Stimulated activated CD8-positive, alpha-beta memory T cell treated with anti-CD3 and anti-CD28 coated beads, Interleukin-4, amount 100 ng/mL, for 1 hour (primary cell): ENCODE data around the gene ANTXR1.

Source experiments
- DNase-seq, 2 donors: peaks; one replicate each; pipeline ENCODE4 v3.0.0-alpha.2; 2020; ENCODE audit warnings: low read depth in 2 of 2, low spot score in 1 of 2

The ANTXR1 gene

GRCh38 chr2:69003731-69004130 is 9.2 kb upstream of the ANTXR1 start:
- DNase-seq = no peak

GRCh38 chr2:69007169-69007568 is 5.8 kb upstream of the ANTXR1 start:
- DNase-seq = no peak

GRCh38 chr2:69007603-69008002 is 5.4 kb upstream of the ANTXR1 start:
- DNase-seq = no peak

GRCh38 chr2:69010437-69011194 is 2.4 kb upstream of the ANTXR1 start:
- no peak for DNase-seq

- DNase-seq = no peak
Observed at GRCh38 chr2:69011611-69012157, 1.3 kb upstream of the ANTXR1 start.

GRCh38 chr2:69012310-69013141 is 453 bp upstream of the ANTXR1 start:
- no peak for DNase-seq

GRCh38 chr2:69013840-69014821 is 1.2 kb downstream of the ANTXR1 start:
- DNase-seq = no peak

- no peak for DNase-seq
Observed at GRCh38 chr2:69017080-69017479, 4.1 kb downstream of the ANTXR1 start.

GRCh38 chr2:69017835-69018234 is 4.9 kb downstream of the ANTXR1 start:
- DNase-seq = no peak

GRCh38 chr2:69018678-69019095 is 5.7 kb downstream of the ANTXR1 start:
- DNase-seq = no peak

- no peak for DNase-seq
Observed at GRCh38 chr2:69020496-69021426, 7.8 kb downstream of the ANTXR1 start.

GRCh38 chr2:69021727-69022126 is 8.7 kb downstream of the ANTXR1 start:
- no peak for DNase-seq

- no peak for DNase-seq
Observed at GRCh38 chr2:69022548-69022947, 9.6 kb downstream of the ANTXR1 start.

- DNase-seq = no peak
Observed at GRCh38 chr2:69023236-69023635, 10.3 kb downstream of the ANTXR1 start.

- DNase-seq = no peak
Observed at GRCh38 chr2:69026026-69026425, 13.0 kb downstream of the ANTXR1 start.

- DNase-seq = no peak
Observed at GRCh38 chr2:69026691-69027459, 13.9 kb downstream of the ANTXR1 start.

- DNase-seq = no peak
Observed at GRCh38 chr2:69030800-69031428, 17.9 kb downstream of the ANTXR1 start.

- no peak for DNase-seq
Observed at GRCh38 chr2:69031466-69031865, 18.5 kb downstream of the ANTXR1 start.

GRCh38 chr2:69032336-69032735 is 19.4 kb downstream of the ANTXR1 start:
- DNase-seq = no peak
